Mucosa of descending colon (tissue), 3 donors: ENCODE measurements around the gene BICRAL. TPM values are rescaled to one million over a fixed set of nuclear protein-coding genes. Genes with fewer than 3 reads are reported as not detected.

Experiments
- ATAC-seq: fragments of 200-7000 bp; cut with Tn5 transposase; one replicate; pipeline ENCODE4 v1.9.1; 2020; ENCODE audit warnings: mild to moderate bottlenecking, moderate library complexity
- DNase-seq, 3 donors: peaks; one replicate each; pipeline ENCODE4 v3.0.0-alpha.2; 2020
- H3K36me3 ChIP-seq: fragments of 200-600 bp; one replicate; pipeline ENCODE4 v1.8.0; 2021; ENCODE audit warnings: low read depth, mild to moderate bottlenecking
- H3K4me1 ChIP-seq: fragments of 200-600 bp; one replicate; pipeline ENCODE4 v1.8.0; 2021; ENCODE audit warnings: low read depth, mild to moderate bottlenecking
- H3K4me3 ChIP-seq: fragments of 200-600 bp; one replicate; pipeline ENCODE4 v1.8.0; 2021; ENCODE audit warnings: mild to moderate bottlenecking
- H3K9me3 ChIP-seq: fragments of 200-600 bp; one replicate; pipeline ENCODE4 v1.8.0; 2021; ENCODE audit warnings: mild to moderate bottlenecking
- intact Hi-C, 2 donors: fragments of 100-400 bp; cut with DNase I in 1 of 2; cut with micrococcal nuclease in 1 of 2; formaldehyde crosslinking; loops; one replicate each; pipeline versions ENCODE4 v1.11.0 to v1.11.1; 2022; cut with DNase I, micrococcal nuclease
- total RNA-seq, 3 donors: library from RNA; stranded (reverse); fragmentation: NEBNext Ultra II Directional in 2 of 3; extraction: Animal tissue kit (Norgen Biotek cat#: 25700) in 2 of 3; gene quantifications; one replicate each; pipeline versions ENCODE4 v1.2.1 to v1.2.4, GENCODE V29; 2021 to 2023
- TF ChIP-seq, protein P1 (sequence below): fragments of 200-600 bp; IDR thresholded peaks from one replicate; pipeline ENCODE4 v1.8.0; 2022; ENCODE audit warnings: antibody characterized with exemption, mild to moderate bottlenecking
- donor health status: DM: no; HTN: no; CAD: no; lungs with moderate emphysema.
- donor health status: DM: no; HTN: no; CAD: no.
- donor health status: DM: no; HTN: yes; CAD: no.

Gene BICRAL
- total RNA-seq, 3 donors from 2014 or later: 18.3 to 26.2 (median 23.4) TPM

DNA sequence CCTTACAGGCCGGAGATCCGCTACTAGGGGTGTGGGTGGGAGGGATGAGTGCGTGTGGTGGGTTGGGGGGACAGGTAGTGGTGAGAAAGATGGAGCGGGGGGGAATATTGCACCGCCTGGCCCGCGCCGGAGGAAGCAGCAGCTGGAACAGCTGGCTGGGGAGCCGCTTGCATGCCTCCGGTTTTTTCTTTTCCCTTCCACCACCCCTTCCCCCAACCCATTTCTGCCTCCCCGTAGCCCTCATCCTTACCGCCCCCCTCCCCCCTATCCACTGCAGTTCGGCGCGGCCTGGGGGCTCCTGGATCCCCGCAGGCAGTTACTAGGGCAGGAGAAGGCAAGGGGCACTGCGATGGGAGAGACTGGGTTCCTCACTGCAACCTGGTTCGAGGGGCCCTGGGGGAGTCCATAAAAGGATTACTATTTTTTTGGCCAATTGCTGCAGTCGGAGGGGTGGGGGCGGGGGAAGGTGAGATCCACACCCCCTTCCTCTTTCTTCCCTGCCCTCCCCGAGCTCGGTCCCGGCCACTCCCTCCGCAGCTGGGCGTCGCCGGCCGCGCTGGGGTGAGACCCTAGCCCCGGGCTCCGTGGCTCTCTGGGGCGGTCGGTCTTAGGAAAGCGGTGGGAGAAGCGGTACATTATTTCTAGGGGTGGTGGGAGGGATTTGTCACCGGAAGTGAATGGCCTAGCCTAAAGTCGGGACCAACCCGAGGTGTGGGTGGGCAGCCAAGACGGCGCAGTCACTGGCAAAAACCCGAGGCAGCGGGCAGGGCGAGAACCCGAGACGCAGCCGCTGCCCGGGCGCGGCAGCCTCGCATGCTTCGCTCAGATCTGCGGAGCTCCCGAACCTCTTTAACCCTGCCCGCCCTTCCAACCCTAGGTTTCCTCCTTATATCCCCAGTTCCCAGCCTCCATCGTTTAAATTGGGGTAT lies 35.1 kb upstream of the BICRAL start:
- ATAC-seq (peak; percentile 74), DNase-seq (peak; percentile 80 to 91 (median 90))
- Histone ChIP-seq H3K4me3 (peak overlapping the region; percentile 42), H3K36me3 (no peaks in the 10 kb centered on the region), H3K4me1 (peaks cover 18% of the 10 kb centered on the region), H3K9me3 (no peaks in the 10 kb centered on the region)
- TF ChIP-seq, protein P1, sequence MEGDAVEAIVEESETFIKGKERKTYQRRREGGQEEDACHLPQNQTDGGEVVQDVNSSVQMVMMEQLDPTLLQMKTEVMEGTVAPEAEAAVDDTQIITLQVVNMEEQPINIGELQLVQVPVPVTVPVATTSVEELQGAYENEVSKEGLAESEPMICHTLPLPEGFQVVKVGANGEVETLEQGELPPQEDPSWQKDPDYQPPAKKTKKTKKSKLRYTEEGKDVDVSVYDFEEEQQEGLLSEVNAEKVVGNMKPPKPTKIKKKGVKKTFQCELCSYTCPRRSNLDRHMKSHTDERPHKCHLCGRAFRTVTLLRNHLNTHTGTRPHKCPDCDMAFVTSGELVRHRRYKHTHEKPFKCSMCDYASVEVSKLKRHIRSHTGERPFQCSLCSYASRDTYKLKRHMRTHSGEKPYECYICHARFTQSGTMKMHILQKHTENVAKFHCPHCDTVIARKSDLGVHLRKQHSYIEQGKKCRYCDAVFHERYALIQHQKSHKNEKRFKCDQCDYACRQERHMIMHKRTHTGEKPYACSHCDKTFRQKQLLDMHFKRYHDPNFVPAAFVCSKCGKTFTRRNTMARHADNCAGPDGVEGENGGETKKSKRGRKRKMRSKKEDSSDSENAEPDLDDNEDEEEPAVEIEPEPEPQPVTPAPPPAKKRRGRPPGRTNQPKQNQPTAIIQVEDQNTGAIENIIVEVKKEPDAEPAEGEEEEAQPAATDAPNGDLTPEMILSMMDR: no peak
- intact Hi-C loops: loop anchor here (5.0 kb wide), 1 partner anchor 36 kb away; the partner anchor contains the start of gene BICRAL (in 2 of the 2)

DNA sequence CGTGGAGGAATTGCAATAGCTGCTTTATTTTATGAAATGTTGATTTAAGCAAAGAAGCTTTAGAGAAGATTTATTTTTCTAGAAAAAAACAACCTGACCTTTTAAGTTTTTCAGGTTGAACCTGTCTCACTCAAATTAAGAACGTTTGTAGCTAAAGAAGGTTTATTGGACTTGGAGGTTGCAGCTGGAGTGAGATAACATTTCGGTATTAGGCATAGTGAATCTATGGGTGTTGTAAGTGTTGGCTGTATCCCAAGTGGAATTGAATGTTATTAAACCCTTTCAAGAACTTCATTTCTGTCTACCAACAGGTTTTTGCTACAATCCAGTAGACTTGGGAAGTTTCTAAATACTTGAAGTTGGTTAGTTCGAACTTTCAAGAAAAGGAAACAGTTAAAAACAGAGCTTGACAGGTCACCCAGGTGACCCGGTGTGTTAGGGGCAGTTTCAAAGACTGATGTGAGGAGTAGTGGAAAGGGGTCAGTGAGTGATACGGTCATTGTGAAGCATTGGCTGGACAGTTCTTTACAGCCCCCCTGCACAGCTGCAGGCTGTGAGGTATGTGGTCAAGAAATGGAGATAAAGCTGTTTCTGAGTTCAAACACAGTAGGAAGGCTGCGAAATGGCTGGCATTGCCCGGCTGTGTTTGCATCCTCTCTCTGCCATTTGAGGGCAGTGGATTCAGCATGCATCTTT lies 33.5 kb upstream of the BICRAL start:
- intact Hi-C loops: loop anchor here (5.0 kb wide), 1 partner anchor 34 kb away; the partner anchor contains the start of gene BICRAL (in 2 of the 2)
- H3K4me1 ChIP-seq: peaks cover 18% of the 10 kb centered on the region
- TF ChIP-seq, protein P1: no peak
- no peak overlapping the region for H3K4me3 ChIP-seq
- DNase-seq (no peak), ATAC-seq (no peak)
- H3K36me3 ChIP-seq: no peaks in the 10 kb centered on the region
- no peaks in the 10 kb centered on the region for H3K9me3 ChIP-seq

DNA sequence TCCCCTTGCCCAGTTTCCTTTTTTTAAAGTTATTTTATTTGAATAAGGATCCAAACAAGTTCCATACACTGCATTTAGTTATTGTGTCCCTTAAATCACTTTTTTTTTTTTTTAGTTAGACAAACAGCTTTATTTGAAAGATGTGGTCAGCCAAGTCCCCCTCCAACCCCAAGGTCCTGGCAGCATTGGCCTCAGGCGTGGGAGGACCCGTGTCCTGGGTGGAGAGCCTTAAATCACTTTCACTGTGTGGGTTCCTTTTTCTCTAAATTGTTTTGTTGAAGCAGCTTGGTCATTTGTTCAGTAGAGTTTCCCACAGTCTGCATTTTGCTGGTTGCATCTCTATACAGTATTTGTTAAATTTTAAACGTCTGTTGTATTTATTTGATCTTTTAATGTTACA lies 30.8 kb upstream of the BICRAL start:
- intact Hi-C loops: no loop called here
- no peaks in the 10 kb centered on the region for H3K9me3 ChIP-seq
- H3K36me3 ChIP-seq: no peaks in the 10 kb centered on the region
- DNase-seq: no peak
- peaks cover 7% of the 10 kb centered on the region for H3K4me1 ChIP-seq
- no peak overlapping the region for H3K4me3 ChIP-seq
- TF ChIP-seq, protein P1: no peak
- no peak for ATAC-seq

DNA sequence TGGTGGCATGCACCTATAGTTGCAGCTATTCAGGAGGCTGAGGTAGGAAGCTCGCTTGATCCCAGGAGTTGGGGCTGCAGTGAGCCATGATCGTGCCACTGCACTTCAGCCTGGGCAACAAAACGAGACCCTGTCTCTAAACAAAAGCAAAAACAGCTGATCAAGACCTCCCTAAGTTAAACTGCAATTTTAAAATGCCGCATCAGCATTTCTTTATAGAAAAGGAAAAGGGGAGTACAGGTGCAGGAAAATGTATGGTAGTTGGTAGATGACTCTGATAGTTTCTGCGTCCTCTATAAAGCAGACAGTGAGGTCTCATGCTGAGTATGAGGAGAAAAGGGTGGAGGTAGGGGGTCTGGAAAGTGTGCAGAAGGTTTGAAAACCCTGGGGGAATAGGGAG lies 27.1 kb upstream of the BICRAL start:
- no peak for ATAC-seq
- no peaks in the 10 kb centered on the region for H3K36me3 ChIP-seq
- no peaks in the 10 kb centered on the region for H3K9me3 ChIP-seq

DNA sequence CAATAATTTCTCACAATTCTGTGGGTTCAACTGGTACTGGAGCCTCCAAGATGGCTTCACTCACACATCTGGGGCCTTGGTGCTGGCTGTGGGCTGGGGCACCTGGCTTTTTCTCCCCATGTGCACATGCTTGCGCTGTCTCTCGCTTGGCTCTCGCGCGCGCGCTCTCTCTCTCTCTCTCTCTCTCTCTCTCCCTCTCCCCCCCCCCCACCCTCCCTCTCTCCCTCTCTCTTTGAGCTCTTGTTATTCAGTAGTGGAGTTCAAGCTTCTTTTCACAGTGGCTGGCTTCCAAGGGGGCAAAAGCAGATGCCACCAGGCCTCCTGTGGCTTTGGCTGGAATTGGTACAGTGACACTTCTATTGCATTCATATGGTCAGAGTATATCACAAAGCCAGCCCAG lies 25.1 kb upstream of the BICRAL start:
- no peak for ATAC-seq
- intact Hi-C loops: no loop called here
- Histone ChIP-seq H3K4me3 (no peak overlapping the region), H3K4me1 (no peaks in the 10 kb centered on the region), H3K9me3 (no peaks in the 10 kb centered on the region), H3K36me3 (no peaks in the 10 kb centered on the region)
- no peak for DNase-seq
- TF ChIP-seq, protein P1: no peak

More for the DNA sequence above, 27.1 kb upstream of the BICRAL start:
- H3K4me1 ChIP-seq: no peaks in the 10 kb centered on the region
- TF ChIP-seq, protein P1: no peak
- no peak for DNase-seq
- H3K4me3 ChIP-seq: no peak overlapping the region
- intact Hi-C loops: no loop called here
